Esophagus muscularis mucosa (tissue), 4 donors: ENCODE measurements around the gene CCDC148. TPM values are rescaled to one million over a fixed set of nuclear protein-coding genes. Genes with fewer than 3 reads are reported as not detected.

Source experiments
- DNase-seq: peaks from one replicate; pipeline ENCODE4 v3.0.0-alpha.2; 2017; ENCODE audit errors: extremely low spot score
- H3K27ac ChIP-seq, 4 donors: fragments of 200-600 bp; sonication (generic); replicated peaks in 1 of 4; 1 replicate in 3 of 4; 2 replicates in 1 of 4; pipeline ENCODE4 v1.5.1; 2016 to 2019; ENCODE audit warnings: mild to moderate bottlenecking in 1 of 4
- H3K27me3 ChIP-seq, 4 donors: fragments of 200-600 bp; sonication (generic); one replicate each; pipeline versions ENCODE4 v1.5.1 to v1.6.0; 2016 to 2019
- H3K36me3 ChIP-seq, 4 donors: fragments of 200-600 bp; sonication (generic); one replicate each; pipeline ENCODE4 v1.5.1; 2016 to 2019
- H3K4me1 ChIP-seq, 4 donors: fragments of 200-600 bp; sonication (generic); one replicate each; pipeline ENCODE4 v1.5.1; 2016 to 2019
- H3K4me3 ChIP-seq, 4 donors: fragments of 200-600 bp; sonication (generic); 1 replicate in 2 of 4; 2 replicates in 2 of 4; pipeline ENCODE4 v1.5.1; 2016 to 2019; ENCODE audit warnings: mild to moderate bottlenecking in 4 of 4, moderate library complexity in 1 of 4
- H3K9me3 ChIP-seq, 4 donors: fragments of 200-600 bp; sonication (generic); 1 replicate in 3 of 4; 2 replicates in 1 of 4; pipeline ENCODE4 v1.5.1; 2016 to 2019
- CTCF ChIP-seq, 3 experiments: fragments of 200-600 bp in 2 of 3; fragments of 450-650 bp in 1 of 3; sonication (generic) in 2 of 3; IDR thresholded peaks; one replicate each; pipeline ENCODE4 v1.5.1; 2017 to 2019; ENCODE audit warnings: antibody characterized with exemption in 3 of 3, mild to moderate bottlenecking in 2 of 3, moderate library complexity in 1 of 3
- EP300 ChIP-seq: sonication (generic); formaldehyde crosslinking; IDR thresholded peaks from one replicate; pipeline ENCODE4 v1.6.1; 2017; ENCODE audit warnings: antibody characterized with exemption
- POLR2A ChIP-seq: fragments of 450-650 bp; IDR thresholded peaks from one replicate; pipeline ENCODE4 v1.6.1; 2017; ENCODE audit warnings: antibody characterized with exemption, moderate library complexity, mild to moderate bottlenecking, low read depth
- POLR2AphosphoS5 ChIP-seq, 2 donors: sonication (generic); formaldehyde crosslinking; IDR thresholded peaks; one replicate each; pipeline ENCODE4 v1.6.1; 2017; ENCODE audit warnings: antibody characterized with exemption in 2 of 2
- WGBS: methylation state at CpG from one replicate; pipeline ENCODE4 v1.1.5; 2018; 5-methylcytosine and 5-hydroxymethylcytosine counted together
- intact Hi-C: fragments of 100-400 bp; cut with DNase I; formaldehyde crosslinking; loops from one replicate; pipeline ENCODE4 v1.15.1; 2023
- total RNA-seq, 4 donors: library from RNA; depleted of rRNA; stranded (reverse); fragments of >200 nt; gene quantifications; one replicate each; pipeline versions ENCODE4 v1.1.0 to v1.2.1, GENCODE V29; 2016

The CCDC148 gene
- total RNA-seq, 4 donors from 2014 or later = 2.1 to 3.7 (median 2.9) TPM

- Histone ChIP-seq H3K36me3 (no peaks in the 10 kb centered on the region), H3K9me3 (peaks cover 0 to 3% (median 0%) of the 10 kb centered on the region in 4 donors), H3K27me3 (no peaks in the 10 kb centered on the region), H3K27ac (no peak overlapping the region), H3K4me3 (no peak overlapping the region), H3K4me1 (peaks cover 6 to 18% (median 13%) of the 10 kb centered on the region in 4 donors)
- DNase-seq = no peak
- 33% methylated on average over 1 of the region's 1 CpG for WGBS
- TF ChIP-seq POLR2A = no peak
- no peak for TF ChIP-seq EP300
- TF ChIP-seq CTCF (IDR thresholded peaks at IDR 0.05) = no peak
- TF ChIP-seq POLR2AphosphoS5 (IDR thresholded peaks at IDR 0.05) = no peak
- intact Hi-C loops = no loop called here
These were observed 53.3 kb downstream of the CCDC148 start for GRCh38 chr2:158403237-158403636.

DNA sequence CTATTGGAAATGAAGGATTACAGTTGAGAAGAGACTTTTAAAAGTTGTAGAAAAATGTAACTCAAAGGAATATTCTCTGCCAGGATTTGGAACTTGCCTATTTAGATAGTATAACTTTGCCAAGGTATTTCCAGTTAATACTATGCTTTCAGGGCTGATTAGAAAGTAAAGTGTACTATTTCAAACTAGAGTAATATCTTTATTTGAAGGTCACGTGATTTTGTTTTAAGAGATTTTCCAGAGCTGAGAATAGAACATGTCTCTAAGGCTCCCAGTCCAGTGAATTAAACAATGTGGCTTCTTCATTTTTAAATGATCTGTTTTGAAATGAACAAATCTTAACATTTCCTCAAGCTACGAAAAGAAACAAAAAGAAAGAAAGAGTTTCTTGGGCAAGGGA lies 53.9 kb downstream of the CCDC148 start:
- intact Hi-C loops = no loop called here
- Histone ChIP-seq H3K9me3 (peaks cover 0 to 3% (median 0%) of the 10 kb centered on the region in 4 donors), H3K27ac (no peak overlapping the region), H3K36me3 (no peaks in the 10 kb centered on the region), H3K27me3 (no peaks in the 10 kb centered on the region), H3K4me1 (peaks cover 6 to 18% (median 13%) of the 10 kb centered on the region in 4 donors), H3K4me3 (no peak overlapping the region)
- DNase-seq = no peak
- no peak for TF ChIP-seq CTCF (IDR thresholded peaks at IDR 0.05)
- TF ChIP-seq POLR2AphosphoS5 (IDR thresholded peaks at IDR 0.05) = no peak
- no peak for TF ChIP-seq EP300
- TF ChIP-seq POLR2A = no peak
- 14% methylated on average over 2 of the region's 2 CpGs for WGBS

GRCh38 chr2:158395166-158395565 lies 61.4 kb downstream of the CCDC148 start:
- no peak for DNase-seq
- Histone ChIP-seq H3K4me1 (no peaks in the 10 kb centered on the region), H3K27ac (no peak overlapping the region), H3K27me3 (no peaks in the 10 kb centered on the region), H3K9me3 (peaks cover 0 to 3% (median 0%) of the 10 kb centered on the region in 4 donors), H3K4me3 (no peak overlapping the region), H3K36me3 (no peaks in the 10 kb centered on the region)
- WGBS = 83% methylated on average over 1 of the region's 1 CpG
- TF ChIP-seq EP300 (no peak), POLR2A (no peak), POLR2AphosphoS5 (IDR thresholded peaks at IDR 0.05) (no peak), CTCF (IDR thresholded peaks at IDR 0.05) (no peak)
- intact Hi-C loops = no loop called here

- no peaks in the 10 kb centered on the region for H3K9me3 ChIP-seq
- H3K27ac ChIP-seq = no peak overlapping the region
- TF ChIP-seq CTCF (IDR thresholded peaks at IDR 0.05) = no peak
- no peaks in the 10 kb centered on the region for H3K4me1 ChIP-seq
- DNase-seq = no peak
- intact Hi-C loops = no loop called here
- no peak overlapping the region for H3K4me3 ChIP-seq
- WGBS = 88% methylated on average over 1 of the region's 1 CpG
- H3K36me3 ChIP-seq = no peaks in the 10 kb centered on the region
- no peaks in the 10 kb centered on the region for H3K27me3 ChIP-seq
These were observed 62.1 kb downstream of the CCDC148 start for GRCh38 chr2:158394453-158394852.

GRCh38 chr2:158393886-158394285 lies 62.7 kb downstream of the CCDC148 start:
- no peak overlapping the region for H3K4me3 ChIP-seq
- TF ChIP-seq CTCF (IDR thresholded peaks at IDR 0.05) (no peak), POLR2A (no peak), EP300 (no peak), POLR2AphosphoS5 (IDR thresholded peaks at IDR 0.05) (no peak)
- H3K27ac ChIP-seq = no peak overlapping the region
- H3K9me3 ChIP-seq = no peaks in the 10 kb centered on the region
- no peaks in the 10 kb centered on the region for H3K27me3 ChIP-seq
- 81% methylated on average over 1 of the region's 1 CpG for WGBS
- intact Hi-C loops = no loop called here
- DNase-seq = no peak
- no peaks in the 10 kb centered on the region for H3K36me3 ChIP-seq
- no peaks in the 10 kb centered on the region for H3K4me1 ChIP-seq
